Peyer's patch (tissue), 4 donors: ENCODE data around the gene RAB1B. TPM values are rescaled to one million over a fixed set of nuclear protein-coding genes. Genes with fewer than 3 reads are reported as not detected.

ENCODE experiments used
- DNase-seq, 3 donors: peaks; one replicate each; pipeline ENCODE4 v3.0.0-alpha.2; 2017 to 2019
- H3K27ac ChIP-seq, 4 donors: fragments of 200-600 bp; sonication (generic); one replicate each; pipeline ENCODE4 v1.5.1; 2016 to 2019
- H3K27me3 ChIP-seq, 2 donors: fragments of 200-600 bp; sonication (generic); one replicate each; pipeline ENCODE4 v1.5.1; 2019
- H3K36me3 ChIP-seq, 3 donors: fragments of 200-600 bp; sonication (generic); one replicate each; pipeline ENCODE4 v1.5.1; 2016 to 2019
- H3K4me1 ChIP-seq, 4 donors: fragments of 200-600 bp; sonication (generic); one replicate each; pipeline ENCODE4 v1.5.1; 2016 to 2019
- H3K4me3 ChIP-seq, 4 donors: fragments of 200-600 bp; sonication (generic); 1 replicate in 3 of 4; 2 replicates in 1 of 4; pipeline ENCODE4 v1.5.1; 2016 to 2019; ENCODE audit warnings: mild to moderate bottlenecking in 1 of 4
- H3K9me3 ChIP-seq, 4 donors: fragments of 200-600 bp; sonication (generic); one replicate each; pipeline ENCODE4 v1.5.1; 2016 to 2019; ENCODE audit warnings: mild to moderate bottlenecking in 1 of 4
- CTCF ChIP-seq, 6 experiments: fragments of 450-650 bp in 4 of 6; fragments of 200-600 bp in 2 of 6; sonication (generic) in 1 of 6; IDR thresholded peaks; one replicate each; pipeline ENCODE4 v1.5.1; 2017 to 2019; ENCODE audit warnings: antibody characterized with exemption in 6 of 6, mild to moderate bottlenecking in 3 of 6, moderate library complexity in 1 of 6
- POLR2A ChIP-seq, 2 donors: fragments of 450-650 bp; IDR thresholded peaks; one replicate each; pipeline ENCODE4 v1.5.1; 2017; ENCODE audit warnings: antibody characterized with exemption in 2 of 2, mild to moderate bottlenecking in 2 of 2, moderate library complexity in 2 of 2
- total RNA-seq, 4 donors: library from RNA; depleted of rRNA; stranded (reverse); fragments of >200 nt; gene quantifications; one replicate each; pipeline ENCODE4 v1.1.0, GENCODE V29; 2016

RAB1B gene
- total RNA-seq, result 100 to 1,000 TPM in 2 of 4 donors, 10 to 100 TPM in 2; 80.0 to 161 (median 103) TPM

DNA sequence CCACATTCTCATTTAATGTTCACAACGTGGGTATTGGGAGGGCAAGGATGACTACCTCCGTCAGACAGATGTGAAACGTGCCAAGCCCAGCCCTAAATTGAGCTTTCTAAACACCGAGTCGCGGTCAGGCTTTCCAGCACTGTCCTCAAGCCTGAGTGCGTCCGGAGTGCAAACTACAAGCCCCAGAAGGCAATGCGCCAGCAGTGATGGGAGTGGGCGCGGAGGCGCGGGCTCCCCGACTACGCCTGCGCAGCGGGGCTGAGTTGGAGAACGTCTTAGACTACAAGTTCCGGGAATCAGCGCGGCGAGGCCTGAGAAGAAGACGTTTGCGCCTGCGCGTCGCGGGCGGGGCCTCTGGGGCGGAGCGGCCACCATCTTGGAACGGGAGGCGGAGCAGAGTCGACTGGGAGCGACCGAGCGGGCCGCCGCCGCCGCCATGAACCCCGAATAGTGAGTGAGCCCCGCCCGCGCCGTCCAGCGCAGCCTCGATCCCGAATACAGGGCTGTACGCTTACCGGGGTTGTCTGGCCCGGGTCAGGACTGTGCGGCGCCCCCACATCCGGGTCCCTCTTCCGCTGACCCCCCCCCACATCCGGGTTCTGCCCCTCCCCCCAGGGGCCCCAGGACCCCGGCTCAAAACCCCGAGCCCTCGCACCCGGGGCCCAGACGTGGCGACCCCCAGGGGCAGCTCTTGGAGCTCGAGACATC is at the start of gene RAB1B:
Gene RAB1B (plus strand): TSS at position 396 of the 708 bp plus-strand sequence. CDS start 41 bp downstream, at position 437.
- Histone ChIP-seq H3K27me3 (no peaks in the 10 kb centered on the region), H3K9me3 (no peaks in the 10 kb centered on the region), H3K27ac (peak within 1 kb of the TSS; percentile 93 to 98 (median 96)), H3K4me3 (peak within 1 kb of the TSS; percentile 78 to 94 (median 92)), H3K36me3 (peaks cover 0 to 27% (median 0%) of the 10 kb centered on the region in 3 donors), H3K4me1 (peaks cover 0 to 41% (median 3%) of the 10 kb centered on the region in 4 donors)
- peak; percentile 99 to 100 (median 100) for DNase-seq
- no peak for TF ChIP-seq CTCF (IDR thresholded peaks at IDR 0.05)
- peak; percentile 58 to 79 for TF ChIP-seq POLR2A (IDR thresholded peaks at IDR 0.05)

DNA sequence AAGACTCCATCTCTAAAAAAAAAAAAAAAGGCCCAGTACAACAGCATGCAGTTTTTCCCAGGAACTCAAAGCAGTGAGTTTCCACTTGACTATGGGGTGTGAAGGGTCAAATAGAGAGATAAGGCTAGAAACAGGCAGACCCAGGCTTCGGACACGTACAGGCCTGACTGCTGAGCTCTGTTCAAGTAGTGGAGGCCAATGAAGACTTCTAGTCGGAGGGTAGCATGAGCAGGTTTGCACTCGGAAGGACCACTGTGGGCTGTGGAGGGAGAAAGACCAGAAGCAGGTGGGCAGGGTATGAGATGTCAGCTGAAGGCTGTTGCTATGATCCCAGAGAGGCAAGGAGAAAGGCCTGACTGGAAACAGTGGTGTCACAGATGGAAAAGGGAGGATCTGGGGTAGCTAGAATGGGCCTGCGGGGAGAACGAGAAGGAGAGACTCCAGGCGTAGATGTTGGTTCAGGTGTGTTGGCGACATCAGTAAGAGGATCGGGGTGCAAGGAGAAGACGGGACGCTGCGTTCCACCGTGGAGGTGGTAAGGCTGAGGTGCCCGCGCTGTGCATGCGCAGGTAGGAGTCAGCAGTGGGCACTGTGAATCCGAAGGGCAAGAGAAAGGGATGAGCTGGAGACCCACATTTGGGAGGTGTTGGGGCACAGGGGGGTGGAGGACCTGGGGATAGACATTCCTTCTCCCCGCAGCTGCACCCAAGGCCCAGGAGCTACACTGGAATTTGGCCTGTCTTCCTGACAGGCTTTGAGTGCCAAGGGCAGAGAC is 49.4 kb upstream of the RAB1B start:
- Histone ChIP-seq H3K27ac (no peak overlapping the region), H3K4me3 (no peak overlapping the region), H3K9me3 (no peaks in the 10 kb centered on the region), H3K27me3 (no peaks in the 10 kb centered on the region), H3K4me1 (peaks cover 0 to 6% (median 0%) of the 10 kb centered on the region in 4 donors), H3K36me3 (peaks cover 0 to 40% (median 0%) of the 10 kb centered on the region in 3 donors)
- peak in 1 of 3 donors; percentile 40 for DNase-seq
- no peak for TF ChIP-seq CTCF (IDR thresholded peaks at IDR 0.05)
- no peak for TF ChIP-seq POLR2A (IDR thresholded peaks at IDR 0.05)

- no peak overlapping the region for H3K4me3 ChIP-seq
- DNase-seq, result peak in 1 of 3 donors; percentile 37
- peaks cover 0 to 6% (median 0%) of the 10 kb centered on the region in 4 donors for H3K4me1 ChIP-seq
- no peak overlapping the region for H3K27ac ChIP-seq
- peaks cover 0 to 40% (median 0%) of the 10 kb centered on the region in 3 donors for H3K36me3 ChIP-seq
- H3K27me3 ChIP-seq, result no peaks in the 10 kb centered on the region
- TF ChIP-seq CTCF (IDR thresholded peaks at IDR 0.05) (no peak), POLR2A (IDR thresholded peaks at IDR 0.05) (no peak)
- no peaks in the 10 kb centered on the region for H3K9me3 ChIP-seq
These were observed 48.4 kb upstream of the RAB1B start for GRCh38 chr11:66219846-66220565.

DNA sequence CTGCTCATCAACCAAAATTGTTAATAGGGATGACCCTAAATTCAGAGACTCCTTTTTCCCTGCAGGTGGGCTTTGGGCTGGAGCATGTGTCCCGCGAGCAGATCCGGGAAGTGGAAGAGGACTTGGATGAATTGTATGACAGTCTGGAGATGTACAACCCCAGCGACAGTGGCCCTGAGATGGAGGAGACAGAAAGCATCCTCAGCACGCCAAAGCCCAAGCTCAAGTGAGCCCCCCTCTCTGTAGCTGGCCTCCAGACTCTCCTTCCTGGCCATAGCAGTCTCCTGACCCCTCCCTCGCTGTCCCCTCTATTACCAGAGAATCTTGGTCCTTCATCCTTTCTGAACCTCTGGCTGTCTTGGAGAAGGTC is 47.9 kb upstream of the RAB1B start:
- peak in 1 of 3 donors; percentile 21 for DNase-seq
- H3K4me1 ChIP-seq, result peaks cover 0 to 6% (median 0%) of the 10 kb centered on the region in 4 donors
- H3K9me3 ChIP-seq, result no peaks in the 10 kb centered on the region
- H3K27ac ChIP-seq, result no peak overlapping the region
- no peaks in the 10 kb centered on the region for H3K27me3 ChIP-seq
- H3K36me3 ChIP-seq, result peaks cover 0 to 40% (median 0%) of the 10 kb centered on the region in 3 donors
- TF ChIP-seq CTCF (IDR thresholded peaks at IDR 0.05), result no peak
- no peak for TF ChIP-seq POLR2A (IDR thresholded peaks at IDR 0.05)
- H3K4me3 ChIP-seq, result no peak overlapping the region

GRCh38 chr11:66221012-66221411 is 47.4 kb upstream of the RAB1B start:
- Histone ChIP-seq H3K36me3 (peaks cover 0 to 37% (median 0%) of the 10 kb centered on the region in 3 donors), H3K9me3 (no peaks in the 10 kb centered on the region), H3K27ac (no peak overlapping the region), H3K27me3 (no peaks in the 10 kb centered on the region), H3K4me3 (no peak overlapping the region), H3K4me1 (peaks cover 0 to 6% (median 0%) of the 10 kb centered on the region in 4 donors)
- TF ChIP-seq POLR2A (IDR thresholded peaks at IDR 0.05), result no peak
- TF ChIP-seq CTCF (IDR thresholded peaks at IDR 0.05), result no peak
- peak in 1 of 3 donors; percentile 33 for DNase-seq
